Subcutaneous adipose tissue (tissue), 4 donors: Measurements from ENCODE around the gene HLCS. TPM values are rescaled to one million over a fixed set of nuclear protein-coding genes. Genes with fewer than 3 reads are reported as not detected.

Experiments
- CTCF ChIP-seq: fragments of 450-650 bp; IDR thresholded peaks from one replicate; pipeline ENCODE4 v1.5.1; 2016; ENCODE audit warnings: low read depth, mild to moderate bottlenecking, control low read depth, antibody characterized with exemption, moderate library complexity
- total RNA-seq, 4 donors: library from RNA; depleted of rRNA; stranded (reverse); fragments of >200 nt; gene quantifications; one replicate each; pipeline ENCODE4 v1.1.0, GENCODE V29; 2016

The HLCS gene
- total RNA-seq, 4 donors from 2014 or later: 14.6 to 30.3 (median 23.7) TPM

- TF ChIP-seq CTCF: no peak
These were observed 238.6 kb downstream of the HLCS start for GRCh38 chr21:36727866-36728265.

- TF ChIP-seq CTCF: no peak
These were observed 240.6 kb downstream of the HLCS start for GRCh38 chr21:36725793-36726386.

GRCh38 chr21:36724660-36725059 is 241.8 kb downstream of the HLCS start:
- no peak for TF ChIP-seq CTCF

- TF ChIP-seq CTCF: no peak
These were observed 243.0 kb downstream of the HLCS start for GRCh38 chr21:36723371-36723881.

GRCh38 chr21:36722370-36723368 is 243.8 kb downstream of the HLCS start:
- no peak for TF ChIP-seq CTCF

- TF ChIP-seq CTCF: no peak
These were observed 244.7 kb downstream of the HLCS start for GRCh38 chr21:36721817-36722216.

- no peak for TF ChIP-seq CTCF
These were observed 246.9 kb downstream of the HLCS start for GRCh38 chr21:36719614-36720013.
